Lower leg skin (tissue), 4 donors: ENCODE results near the gene DNAJB9. TPM values are rescaled to one million over a fixed set of nuclear protein-coding genes. Genes with fewer than 3 reads are reported as not detected.
"Not testable (repeated sequence)": the region's sequence is repeated elsewhere in the genome, so short reads cannot be mapped to it uniquely, and the experiment has no call there.

Source experiments
- DNase-seq, 2 donors: peaks; one replicate each; pipeline ENCODE4 v3.0.0-alpha.2; 2019; ENCODE audit warnings: low spot score in 2 of 2
- H3K4me3 ChIP-seq: fragments of 200-600 bp; sonication (generic); 2 replicates; pipeline ENCODE4 v1.5.1; 2017; ENCODE audit warnings: mild to moderate bottlenecking, low read depth; ENCODE audit not compliant: poor library complexity, severe bottlenecking
- CTCF ChIP-seq, 3 donors: fragments of 450-650 bp; IDR thresholded peaks; one replicate each; pipeline ENCODE4 v1.5.1; 2016; ENCODE audit warnings: antibody characterized with exemption in 3 of 3, mild to moderate bottlenecking in 3 of 3, moderate library complexity in 2 of 3
- POLR2A ChIP-seq, 2 donors: fragments of 450-650 bp; IDR thresholded peaks; one replicate each; pipeline ENCODE4 v1.6.1; 2016 to 2017; ENCODE audit warnings: antibody characterized with exemption in 2 of 2, mild to moderate bottlenecking in 1 of 2, moderate library complexity in 1 of 2
- WGBS, 2 donors: methylation state at CpG; one replicate each; pipeline ENCODE4 v1.1.5; 2018; 5-methylcytosine and 5-hydroxymethylcytosine counted together
- intact Hi-C: fragments of 100-400 bp; cut with DNase I; formaldehyde crosslinking; loops from one replicate; pipeline ENCODE4 v1.15.0; 2023; ENCODE audit warnings: low total_unique reads
- total RNA-seq, 4 donors: library from RNA; depleted of rRNA; stranded (reverse); fragments of >200 nt; gene quantifications; one replicate each; pipeline ENCODE4 v1.1.0, GENCODE V29; 2016

The DNAJB9 gene
- total RNA-seq, 4 donors from 2014 or later: 13.2 to 41.9 (median 29.7) TPM

- WGBS, 2 donors: 63 to 64% methylated on average over 2 of the region's 2 CpGs
- DNase-seq: no peak
- TF ChIP-seq POLR2A (IDR thresholded peaks at IDR 0.05) (no peak), CTCF (IDR thresholded peaks at IDR 0.05) (no peak)
- intact Hi-C loops: no loop called here
- H3K4me3 ChIP-seq: no peak overlapping the region
Observed at GRCh38 chr7:108541478-108541877, 28.2 kb upstream of the DNAJB9 start.

GRCh38 chr7:108548141-108548896 lies 21.4 kb upstream of the DNAJB9 start:
- DNase-seq, H3K4me3 ChIP-seq, intact Hi-C loops: not testable (repeated sequence)
- 91 to 94% methylated on average over 2 of the region's 2 CpGs for WGBS, 2 donors

- DNase-seq, intact Hi-C loops, H3K4me3 ChIP-seq: not testable (repeated sequence)
Observed at GRCh38 chr7:108556665-108557064, 13.0 kb upstream of the DNAJB9 start.

GRCh38 chr7:108557191-108557590 lies 12.5 kb upstream of the DNAJB9 start:
- DNase-seq: no peak
- intact Hi-C loops: no loop called here
- TF ChIP-seq POLR2A (IDR thresholded peaks at IDR 0.05) (no peak), CTCF (IDR thresholded peaks at IDR 0.05) (no peak)
- 90 to 93% methylated on average over 3 of the region's 3 CpGs for whole genome bisulfite sequencing, 2 donors
- no peak overlapping the region for H3K4me3 ChIP-seq

- intact Hi-C loops: no loop called here
- no peak for DNase-seq
- TF ChIP-seq CTCF (IDR thresholded peaks at IDR 0.05): no peak
- TF ChIP-seq POLR2A (IDR thresholded peaks at IDR 0.05): no peak
- 97 to 100% methylated on average over 1 of the region's 1 CpG for WGBS, 2 donors
- H3K4me3 ChIP-seq: no peak overlapping the region
Observed at GRCh38 chr7:108557617-108558016, 12.1 kb upstream of the DNAJB9 start.

- 91 to 94% methylated on average over 4 of the region's 4 CpGs for WGBS, 2 donors
- no peak overlapping the region for H3K4me3 ChIP-seq
Observed at GRCh38 chr7:108559253-108559652, 10.4 kb upstream of the DNAJB9 start.

More at GRCh38 chr7:108559253-108559652, 10.4 kb upstream of the DNAJB9 start:
- DNase-seq: no peak
- intact Hi-C loops: no loop called here
- TF ChIP-seq CTCF (IDR thresholded peaks at IDR 0.05): no peak
- TF ChIP-seq POLR2A (IDR thresholded peaks at IDR 0.05): no peak
